ENCODE data around the gene ST6GAL2.

Gene ST6GAL2

GRCh38 chr2:106812383-106812782 is 73.6 kb downstream of the ST6GAL2 start:
- H3K4me3 ChIP-seq (ENCODE audit: low read length): no peak overlapping the region
- TF ChIP-seq, protein P1, sequence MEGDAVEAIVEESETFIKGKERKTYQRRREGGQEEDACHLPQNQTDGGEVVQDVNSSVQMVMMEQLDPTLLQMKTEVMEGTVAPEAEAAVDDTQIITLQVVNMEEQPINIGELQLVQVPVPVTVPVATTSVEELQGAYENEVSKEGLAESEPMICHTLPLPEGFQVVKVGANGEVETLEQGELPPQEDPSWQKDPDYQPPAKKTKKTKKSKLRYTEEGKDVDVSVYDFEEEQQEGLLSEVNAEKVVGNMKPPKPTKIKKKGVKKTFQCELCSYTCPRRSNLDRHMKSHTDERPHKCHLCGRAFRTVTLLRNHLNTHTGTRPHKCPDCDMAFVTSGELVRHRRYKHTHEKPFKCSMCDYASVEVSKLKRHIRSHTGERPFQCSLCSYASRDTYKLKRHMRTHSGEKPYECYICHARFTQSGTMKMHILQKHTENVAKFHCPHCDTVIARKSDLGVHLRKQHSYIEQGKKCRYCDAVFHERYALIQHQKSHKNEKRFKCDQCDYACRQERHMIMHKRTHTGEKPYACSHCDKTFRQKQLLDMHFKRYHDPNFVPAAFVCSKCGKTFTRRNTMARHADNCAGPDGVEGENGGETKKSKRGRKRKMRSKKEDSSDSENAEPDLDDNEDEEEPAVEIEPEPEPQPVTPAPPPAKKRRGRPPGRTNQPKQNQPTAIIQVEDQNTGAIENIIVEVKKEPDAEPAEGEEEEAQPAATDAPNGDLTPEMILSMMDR (conservative IDR thresholded peaks at IDR 0.05; ENCODE audit: low read depth, low read length): no peak
- DNase-seq (ENCODE audit: low read depth): no peak

DNA sequence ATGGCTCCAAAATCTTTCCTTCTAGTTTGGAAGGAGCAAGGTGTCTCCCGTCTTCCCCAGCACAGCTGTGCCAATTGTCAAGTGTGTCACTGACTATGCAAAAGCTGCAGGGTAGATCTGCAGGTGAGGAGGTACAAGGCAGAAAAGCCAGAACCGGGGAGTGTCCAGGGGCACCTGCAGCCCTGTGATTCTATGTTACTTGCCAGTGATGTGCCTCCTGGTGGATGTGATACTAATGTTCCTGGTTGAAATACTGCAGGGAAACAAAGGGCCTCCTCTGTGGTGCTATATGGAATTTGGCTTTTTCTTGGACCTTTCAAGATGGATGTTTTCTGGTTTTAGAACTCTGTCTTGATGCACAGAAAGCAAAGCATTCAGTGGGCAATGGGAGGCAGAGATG is 80.3 kb downstream of the ST6GAL2 start:
- no peak for DNase-seq (ENCODE audit: low read depth)
- no peak overlapping the region for H3K4me3 ChIP-seq (ENCODE audit: low read length)
- TF ChIP-seq, protein P1 (conservative IDR thresholded peaks at IDR 0.05; ENCODE audit: low read depth, low read length): no peak

DNA sequence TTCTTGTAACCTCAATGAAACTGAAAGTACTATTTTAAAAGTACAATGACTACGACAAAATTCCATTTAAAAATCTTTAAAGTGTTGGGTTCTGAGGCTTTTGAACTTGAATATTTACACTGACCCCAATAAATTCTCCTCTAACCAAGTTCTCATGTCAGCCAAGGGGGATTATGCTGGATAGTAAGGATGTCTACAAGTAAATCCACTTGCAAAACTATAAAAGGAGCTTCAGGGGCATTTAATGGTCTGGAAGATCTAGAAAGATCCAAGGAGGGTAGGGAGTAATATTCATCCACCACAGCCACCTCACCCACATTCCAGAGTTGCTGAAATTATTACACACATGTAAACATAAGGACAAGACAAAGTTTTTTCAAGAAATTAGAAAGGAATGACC is 81.8 kb downstream of the ST6GAL2 start:
- TF ChIP-seq, protein P1 (conservative IDR thresholded peaks at IDR 0.05; ENCODE audit: low read depth, low read length): no peak
- no peak for DNase-seq (ENCODE audit: low read depth)
- no peak overlapping the region for H3K4me3 ChIP-seq (ENCODE audit: low read length)

- DNase-seq (ENCODE audit: low read depth): no peak
- TF ChIP-seq, protein P1 (conservative IDR thresholded peaks at IDR 0.05; ENCODE audit: low read depth, low read length): no peak
These were observed 84.9 kb downstream of the ST6GAL2 start for GRCh38 chr2:106800976-106801655.

DNA sequence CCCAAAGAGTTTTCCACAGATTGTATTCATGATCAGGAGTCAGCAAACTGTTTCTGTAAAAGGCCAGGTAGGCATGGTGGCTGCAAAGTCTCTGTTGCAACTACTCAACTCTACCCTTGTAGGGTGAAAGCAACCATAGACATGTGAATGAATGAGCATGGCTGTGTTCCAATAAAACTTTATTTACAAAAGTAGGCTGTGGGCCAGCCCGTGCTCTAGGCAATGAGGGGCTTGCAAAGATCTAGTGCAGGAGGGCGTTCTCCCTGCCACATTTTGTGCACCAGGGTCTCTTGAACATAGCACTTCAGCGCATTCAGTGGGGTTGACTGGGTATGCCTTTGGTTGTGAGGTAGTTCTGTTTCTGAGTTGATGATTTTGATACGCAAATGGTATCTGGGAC is 85.8 kb downstream of the ST6GAL2 start:
- DNase-seq (ENCODE audit: low read depth): no peak
- H3K4me3 ChIP-seq (ENCODE audit: low read length): no peak overlapping the region
- TF ChIP-seq, protein P1 (conservative IDR thresholded peaks at IDR 0.05; ENCODE audit: low read depth, low read length): no peak

More at GRCh38 chr2:106800976-106801655, 84.9 kb downstream of the ST6GAL2 start:
- no peak overlapping the region for H3K4me3 ChIP-seq (ENCODE audit: low read length)

GRCh38 chr2:106798826-106799552 is 87.0 kb downstream of the ST6GAL2 start:
- no peak for DNase-seq (ENCODE audit: low read depth)
- TF ChIP-seq, protein P1 (conservative IDR thresholded peaks at IDR 0.05; ENCODE audit: low read depth, low read length): no peak
- no peak overlapping the region for H3K4me3 ChIP-seq (ENCODE audit: low read length)

DNA sequence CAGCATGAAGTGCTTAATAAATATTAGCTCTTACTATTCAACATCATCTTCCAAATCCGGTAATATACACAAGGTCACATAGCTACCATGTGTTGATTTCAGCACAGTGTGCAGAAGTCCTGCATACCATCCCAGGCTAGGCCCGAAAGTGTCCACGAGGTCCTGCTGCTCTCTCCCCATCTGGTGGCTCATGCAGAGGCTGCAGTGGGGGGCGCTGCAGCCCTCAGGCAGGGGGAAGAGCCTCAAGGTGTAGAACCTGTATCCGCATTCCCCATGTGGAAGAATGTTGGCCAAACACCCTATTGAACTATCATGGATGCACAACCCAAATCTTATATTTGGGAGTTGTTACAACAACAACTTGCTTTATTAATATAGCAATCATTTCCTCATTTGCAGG is 88.5 kb downstream of the ST6GAL2 start:
- DNase-seq (ENCODE audit: low read depth): no peak
- no peak overlapping the region for H3K4me3 ChIP-seq (ENCODE audit: low read length)
- TF ChIP-seq, protein P1 (conservative IDR thresholded peaks at IDR 0.05; ENCODE audit: low read depth, low read length): no peak
